ENCODE measurements around the gene CNOT6.
"Not testable (repeated sequence)": the region's sequence is repeated elsewhere in the genome, so short reads cannot be mapped to it uniquely, and the experiment has no call there.

DNA sequence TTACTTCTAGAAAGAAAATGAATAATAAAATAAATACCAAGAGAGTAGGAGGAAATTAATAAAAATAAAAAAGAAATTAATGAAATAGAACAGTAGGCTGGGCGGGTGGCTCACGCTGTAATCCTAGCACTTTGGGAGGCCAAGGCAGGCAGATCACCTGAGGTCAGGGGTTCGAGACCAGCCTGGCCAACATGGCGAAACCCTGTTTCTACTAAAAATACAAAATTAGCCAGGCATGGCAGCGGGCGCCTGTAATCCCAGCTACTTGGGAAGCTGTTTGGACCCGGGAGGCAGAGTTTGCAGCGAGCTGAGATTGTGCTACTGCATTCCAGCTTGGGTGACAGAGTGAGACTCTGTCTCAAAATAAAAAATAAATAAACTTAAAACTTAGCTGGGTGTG lies 20.8 kb upstream of the CNOT6 start:
- not testable (repeated sequence) for TF ChIP-seq CTCF (conservative IDR thresholded peaks at IDR 0.05); EZH2 (IDR thresholded peaks at IDR 0.05; ENCODE audit: low read depth)
